ENCODE measurements around the gene POC1A. TPM values are rescaled to one million over a fixed set of nuclear protein-coding genes. Genes with fewer than 3 reads are reported as not detected.

Gene POC1A
- total and polyA plus RNA-seq, 2 experiments from 2014 or later: 19.1 to 26.7 TPM

DNA sequence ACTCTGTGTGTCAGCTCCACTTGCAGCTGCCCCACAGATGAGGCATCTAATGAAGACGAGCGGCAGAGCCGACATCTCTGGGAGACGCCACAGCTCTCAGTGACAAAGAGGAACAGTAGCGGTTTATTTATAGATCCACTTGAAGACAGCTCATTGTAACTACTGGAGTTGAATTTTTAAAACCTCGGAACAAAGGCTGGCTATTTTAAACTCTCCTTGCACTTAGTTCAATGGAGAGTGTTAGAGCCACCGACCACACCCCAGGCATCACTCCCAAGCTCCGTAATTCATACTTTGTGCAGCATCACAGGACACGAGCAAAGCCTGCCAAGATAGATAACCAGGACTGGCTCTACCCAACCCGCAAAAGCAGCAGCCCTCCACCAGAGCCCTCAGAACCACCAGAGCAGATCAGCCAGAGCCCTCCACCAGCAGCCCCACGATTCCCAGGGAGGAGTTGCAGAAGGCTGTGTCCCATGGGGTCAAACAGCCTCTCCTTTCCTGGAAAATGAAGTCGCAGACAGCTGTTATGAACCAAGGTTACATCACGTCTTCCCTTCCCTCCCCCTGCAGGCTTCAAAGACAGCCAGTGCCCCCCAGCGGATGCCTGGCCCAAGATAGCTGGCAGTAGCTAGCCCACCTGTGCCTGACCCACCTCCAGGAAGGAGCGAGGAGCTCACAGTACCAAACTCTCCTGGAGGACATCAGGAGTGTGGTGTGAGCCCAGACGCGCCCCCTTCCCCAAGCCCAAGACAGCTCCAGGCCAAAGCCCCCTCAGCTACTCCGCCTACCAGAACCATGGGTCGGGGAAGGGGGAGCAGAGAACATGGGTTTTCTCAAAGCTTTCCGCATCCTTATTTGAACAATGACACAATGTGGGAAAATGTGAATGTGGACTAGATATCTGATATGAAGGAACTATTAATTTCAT is 45.7 kb downstream of the POC1A start:
- no peak overlapping the region for H3K27ac ChIP-seq (ENCODE audit: low read depth)
- no peak overlapping the region for H3K4me3 Mint-ChIP-seq
- no peak for TF ChIP-seq EZH2phosphoT487 (IDR thresholded peaks at IDR 0.05; ENCODE audit: unreplicated experiment)
- TF ChIP-seq, protein P1, sequence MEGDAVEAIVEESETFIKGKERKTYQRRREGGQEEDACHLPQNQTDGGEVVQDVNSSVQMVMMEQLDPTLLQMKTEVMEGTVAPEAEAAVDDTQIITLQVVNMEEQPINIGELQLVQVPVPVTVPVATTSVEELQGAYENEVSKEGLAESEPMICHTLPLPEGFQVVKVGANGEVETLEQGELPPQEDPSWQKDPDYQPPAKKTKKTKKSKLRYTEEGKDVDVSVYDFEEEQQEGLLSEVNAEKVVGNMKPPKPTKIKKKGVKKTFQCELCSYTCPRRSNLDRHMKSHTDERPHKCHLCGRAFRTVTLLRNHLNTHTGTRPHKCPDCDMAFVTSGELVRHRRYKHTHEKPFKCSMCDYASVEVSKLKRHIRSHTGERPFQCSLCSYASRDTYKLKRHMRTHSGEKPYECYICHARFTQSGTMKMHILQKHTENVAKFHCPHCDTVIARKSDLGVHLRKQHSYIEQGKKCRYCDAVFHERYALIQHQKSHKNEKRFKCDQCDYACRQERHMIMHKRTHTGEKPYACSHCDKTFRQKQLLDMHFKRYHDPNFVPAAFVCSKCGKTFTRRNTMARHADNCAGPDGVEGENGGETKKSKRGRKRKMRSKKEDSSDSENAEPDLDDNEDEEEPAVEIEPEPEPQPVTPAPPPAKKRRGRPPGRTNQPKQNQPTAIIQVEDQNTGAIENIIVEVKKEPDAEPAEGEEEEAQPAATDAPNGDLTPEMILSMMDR (conservative IDR thresholded peaks at IDR 0.05; ENCODE audit: low read depth in 2 of 2): peak in 1 of 2 experiments; percentile 32; a peak in 2 of 4 replicates

DNA sequence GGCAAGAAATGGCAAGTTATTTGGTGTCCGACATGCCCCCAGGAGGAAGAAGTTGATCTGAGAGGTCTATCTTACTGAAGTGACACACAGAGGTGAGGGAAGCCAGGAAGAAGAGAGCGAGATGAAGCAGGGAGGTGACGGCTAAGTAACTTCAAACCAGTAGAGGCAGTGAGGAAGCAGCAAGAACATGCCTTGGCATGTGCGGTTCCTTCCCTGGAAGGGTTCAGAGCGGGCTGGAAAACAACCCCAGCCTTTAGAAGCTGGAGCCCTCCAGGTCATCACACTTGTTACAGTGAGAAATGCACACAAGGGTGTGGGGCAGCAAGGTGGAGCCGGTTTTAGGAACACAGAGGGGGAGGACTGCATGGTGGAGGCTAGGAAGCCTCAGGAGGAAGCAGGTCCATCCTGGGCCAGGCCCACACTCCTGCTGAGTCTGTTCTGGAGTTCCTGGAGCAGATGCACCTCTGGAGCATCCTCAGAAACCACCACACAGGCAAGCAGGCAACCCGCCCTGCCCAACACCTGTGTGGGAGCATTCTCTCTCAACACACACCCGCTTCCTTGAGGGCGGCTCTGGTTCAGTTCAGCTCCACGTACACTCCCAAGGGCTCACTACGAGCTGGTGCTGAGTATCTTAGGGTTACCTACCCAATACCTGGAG is 47.1 kb downstream of the POC1A start:
- Mint-ChIP-seq H3K4me1 (no peaks in the 10 kb centered on the region; the same call in 2 of the 3 replicates), H3K27ac (peak overlapping the region; percentile 25), H3K9me3 (no peaks in the 10 kb centered on the region), H3K27me3 (ENCODE audit: insufficient read depth, low read depth, poor library complexity) (no peaks in the 10 kb centered on the region), H3K4me3 (no peak overlapping the region; the same call in 2 of the 3 replicates), H3K36me3 (ENCODE audit: low read depth) (peaks cover 38% of the 10 kb centered on the region)
- no peak overlapping the region for H3K4me2 ChIP-seq
- H3K4me1 ChIP-seq (ENCODE audit: insufficient read depth): no peaks in the 10 kb centered on the region
- no peaks in the 10 kb centered on the region for H3F3A ChIP-seq (replicated peaks; ENCODE audit: low read depth)
- no peaks in the 10 kb centered on the region for H4K20me1 ChIP-seq (replicated peaks; ENCODE audit: insufficient read depth)
- no peaks in the 10 kb centered on the region for H3K27me3 ChIP-seq (ENCODE audit: insufficient read depth)
- H3K36me3 ChIP-seq (ENCODE audit: insufficient read depth): peaks cover 6% of the 10 kb centered on the region; the same call in 1 of the 2 replicates
- H3K27ac ChIP-seq (ENCODE audit: low read depth): no peak overlapping the region
- DNase-seq (ENCODE audit: low spot score): no peak
- H3K79me2 ChIP-seq (replicated peaks; ENCODE audit: insufficient read depth): no peaks in the 10 kb centered on the region
- H3K9me2 ChIP-seq (ENCODE audit: insufficient read depth): no peaks in the 10 kb centered on the region
- no peak for ATAC-seq
- no peak overlapping the region for H2AFZ ChIP-seq
- H3K4me3 ChIP-seq: no peak overlapping the region
- TF ChIP-seq, protein P2, sequence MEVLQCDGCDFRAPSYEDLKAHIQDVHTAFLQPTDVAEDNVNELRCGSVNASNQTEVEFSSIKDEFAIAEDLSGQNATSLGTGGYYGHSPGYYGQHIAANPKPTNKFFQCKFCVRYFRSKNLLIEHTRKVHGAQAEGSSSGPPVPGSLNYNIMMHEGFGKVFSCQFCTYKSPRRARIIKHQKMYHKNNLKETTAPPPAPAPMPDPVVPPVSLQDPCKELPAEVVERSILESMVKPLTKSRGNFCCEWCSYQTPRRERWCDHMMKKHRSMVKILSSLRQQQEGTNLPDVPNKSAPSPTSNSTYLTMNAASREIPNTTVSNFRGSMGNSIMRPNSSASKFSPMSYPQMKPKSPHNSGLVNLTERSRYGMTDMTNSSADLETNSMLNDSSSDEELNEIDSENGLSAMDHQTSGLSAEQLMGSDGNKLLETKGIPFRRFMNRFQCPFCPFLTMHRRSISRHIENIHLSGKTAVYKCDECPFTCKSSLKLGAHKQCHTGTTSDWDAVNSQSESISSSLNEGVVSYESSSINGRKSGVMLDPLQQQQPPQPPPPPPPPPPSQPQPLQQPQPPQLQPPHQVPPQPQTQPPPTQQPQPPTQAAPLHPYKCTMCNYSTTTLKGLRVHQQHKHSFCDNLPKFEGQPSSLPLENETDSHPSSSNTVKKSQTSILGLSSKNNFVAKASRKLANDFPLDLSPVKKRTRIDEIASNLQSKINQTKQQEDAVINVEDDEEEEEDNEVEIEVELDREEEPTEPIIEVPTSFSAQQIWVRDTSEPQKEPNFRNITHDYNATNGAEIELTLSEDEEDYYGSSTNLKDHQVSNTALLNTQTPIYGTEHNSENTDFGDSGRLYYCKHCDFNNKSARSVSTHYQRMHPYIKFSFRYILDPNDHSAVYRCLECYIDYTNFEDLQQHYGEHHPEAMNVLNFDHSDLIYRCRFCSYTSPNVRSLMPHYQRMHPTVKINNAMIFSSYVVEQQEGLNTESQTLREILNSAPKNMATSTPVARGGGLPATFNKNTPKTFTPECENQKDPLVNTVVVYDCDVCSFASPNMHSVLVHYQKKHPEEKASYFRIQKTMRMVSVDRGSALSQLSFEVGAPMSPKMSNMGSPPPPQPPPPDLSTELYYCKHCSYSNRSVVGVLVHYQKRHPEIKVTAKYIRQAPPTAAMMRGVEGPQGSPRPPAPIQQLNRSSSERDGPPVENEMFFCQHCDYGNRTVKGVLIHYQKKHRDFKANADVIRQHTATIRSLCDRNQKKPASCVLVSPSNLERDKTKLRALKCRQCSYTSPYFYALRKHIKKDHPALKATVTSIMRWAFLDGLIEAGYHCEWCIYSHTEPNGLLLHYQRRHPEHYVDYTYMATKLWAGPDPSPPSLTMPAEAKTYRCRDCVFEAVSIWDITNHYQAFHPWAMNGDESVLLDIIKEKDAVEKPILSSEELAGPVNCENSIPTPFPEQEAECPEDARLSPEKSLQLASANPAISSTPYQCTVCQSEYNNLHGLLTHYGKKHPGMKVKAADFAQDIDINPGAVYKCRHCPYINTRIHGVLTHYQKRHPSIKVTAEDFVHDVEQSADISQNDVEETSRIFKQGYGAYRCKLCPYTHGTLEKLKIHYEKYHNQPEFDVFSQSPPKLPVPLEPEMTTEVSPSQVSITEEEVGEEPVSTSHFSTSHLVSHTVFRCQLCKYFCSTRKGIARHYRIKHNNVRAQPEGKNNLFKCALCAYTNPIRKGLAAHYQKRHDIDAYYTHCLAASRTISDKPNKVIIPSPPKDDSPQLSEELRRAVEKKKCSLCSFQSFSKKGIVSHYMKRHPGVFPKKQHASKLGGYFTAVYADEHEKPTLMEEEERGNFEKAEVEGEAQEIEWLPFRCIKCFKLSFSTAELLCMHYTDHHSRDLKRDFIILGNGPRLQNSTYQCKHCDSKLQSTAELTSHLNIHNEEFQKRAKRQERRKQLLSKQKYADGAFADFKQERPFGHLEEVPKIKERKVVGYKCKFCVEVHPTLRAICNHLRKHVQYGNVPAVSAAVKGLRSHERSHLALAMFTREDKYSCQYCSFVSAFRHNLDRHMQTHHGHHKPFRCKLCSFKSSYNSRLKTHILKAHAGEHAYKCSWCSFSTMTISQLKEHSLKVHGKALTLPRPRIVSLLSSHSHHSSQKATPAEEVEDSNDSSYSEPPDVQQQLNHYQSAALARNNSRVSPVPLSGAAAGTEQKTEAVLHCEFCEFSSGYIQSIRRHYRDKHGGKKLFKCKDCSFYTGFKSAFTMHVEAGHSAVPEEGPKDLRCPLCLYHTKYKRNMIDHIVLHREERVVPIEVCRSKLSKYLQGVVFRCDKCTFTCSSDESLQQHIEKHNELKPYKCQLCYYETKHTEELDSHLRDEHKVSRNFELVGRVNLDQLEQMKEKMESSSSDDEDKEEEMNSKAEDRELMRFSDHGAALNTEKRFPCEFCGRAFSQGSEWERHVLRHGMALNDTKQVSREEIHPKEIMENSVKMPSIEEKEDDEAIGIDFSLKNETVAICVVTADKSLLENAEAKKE (CRISPR knock-in tag; IDR thresholded peaks at IDR 0.05): no peak
- TF ChIP-seq STAT1 (IDR thresholded peaks at IDR 0.05; ENCODE audit: unreplicated experiment) (no peak), JUNB (IDR thresholded peaks at IDR 0.05; ENCODE audit: unreplicated experiment) (no peak), NANOG (IDR thresholded peaks at IDR 0.05; ENCODE audit: borderline replicate concordance) (no peak), ZNF114 (CRISPR knock-in tag; IDR thresholded peaks at IDR 0.05) (no peak), EZH2phosphoT487 (IDR thresholded peaks at IDR 0.05; ENCODE audit: unreplicated experiment) (no peak), CREB1 (CRISPR knock-in tag; IDR thresholded peaks at IDR 0.05; ENCODE audit: low read depth) (no peak)
- TF ChIP-seq, protein P1 (conservative IDR thresholded peaks at IDR 0.05; ENCODE audit: low read depth in 2 of 2): no peak

More for the DNA sequence above, 45.7 kb downstream of the POC1A start:
- no peaks in the 10 kb centered on the region for H3K9me3 Mint-ChIP-seq
- H4K20me1 ChIP-seq (replicated peaks; ENCODE audit: insufficient read depth): no peaks in the 10 kb centered on the region
- no peaks in the 10 kb centered on the region; the same call in 1 of the 2 replicates for H3K36me3 ChIP-seq (ENCODE audit: insufficient read depth)
- peaks cover 31% of the 10 kb centered on the region for H3K36me3 Mint-ChIP-seq (ENCODE audit: low read depth)
- no peak overlapping the region for H3K4me2 ChIP-seq
- H3K27me3 ChIP-seq (ENCODE audit: insufficient read depth): no peaks in the 10 kb centered on the region
- H3K27ac Mint-ChIP-seq: no peak overlapping the region
- no peak overlapping the region for H3K4me3 ChIP-seq
- H3F3A ChIP-seq (replicated peaks; ENCODE audit: low read depth): no peaks in the 10 kb centered on the region
- no peak overlapping the region for H2AFZ ChIP-seq
- H3K4me1 Mint-ChIP-seq: no peaks in the 10 kb centered on the region; the same call in 2 of the 3 replicates
- no peaks in the 10 kb centered on the region for H3K4me1 ChIP-seq (ENCODE audit: insufficient read depth)
- H3K9me2 ChIP-seq (ENCODE audit: insufficient read depth): no peaks in the 10 kb centered on the region
- no peaks in the 10 kb centered on the region for H3K79me2 ChIP-seq (replicated peaks; ENCODE audit: insufficient read depth)
- ATAC-seq (peak; percentile 72), DNase-seq (ENCODE audit: low spot score) (peak; percentile 19)
- no peaks in the 10 kb centered on the region for H3K27me3 Mint-ChIP-seq (ENCODE audit: insufficient read depth, low read depth, poor library complexity)

Data from GM23338 (cell line).